ENCODE measurements around the gene FCHO2. TPM values are rescaled to one million over a fixed set of nuclear protein-coding genes. Genes with fewer than 3 reads are reported as not detected.

Gene FCHO2
- total and polyA plus RNA-seq, 2 of the 4 experiments (the other 2 are of a cell fraction): 6.1 to 23.5 TPM

GRCh38 chr5:73132759-73133158, 176.9 kb downstream of the FCHO2 start:
- Histone ChIP-seq H3K27ac (ENCODE audit: insufficient read depth, low read length) (no peak overlapping the region), H4K5ac (ENCODE audit: low read depth, low read length) (no peak overlapping the region), H3K4me2 (ENCODE audit: low read depth, low read length) (no peak overlapping the region), H3K18ac (ENCODE audit: low read depth, low read length) (no peak overlapping the region), H3K79me1 (ENCODE audit: low read depth in 1 of 2, low read length in 2 of 2) (no peaks in the 10 kb centered on the region), H2BK15ac (ENCODE audit: low read depth, low read length) (no peak overlapping the region), H2BK5ac (ENCODE audit: low read depth, low read length, poor library complexity, severe bottlenecking) (no peak overlapping the region), H3K27me3 (ENCODE audit: control insufficient read depth, insufficient read depth, low read length) (peaks cover 2% of the 10 kb centered on the region; the same call in 1 of the 2 replicates), H2AFZ (replicated peaks; ENCODE audit: low read length, poor library complexity) (no peak overlapping the region), H3K9me1 (ENCODE audit: insufficient read depth, low read length) (peaks cover 5% of the 10 kb centered on the region; the same call in 1 of the 2 replicates), H4K20me1 (ENCODE audit: insufficient read depth, low read length) (no peaks in the 10 kb centered on the region), H3K9ac (ENCODE audit: low read depth, low read length) (no peak overlapping the region), H3K36me3 (ENCODE audit: control insufficient read depth, insufficient read depth, low read length) (no peaks in the 10 kb centered on the region), H2AK5ac (ENCODE audit: low read depth, low read length) (no peak overlapping the region), H3K23ac (ENCODE audit: low read depth, low read length) (no peak overlapping the region), H3K4me1 (ENCODE audit: control insufficient read depth, insufficient read depth, low read length) (peaks cover 6% of the 10 kb centered on the region), H3K9me3 (ENCODE audit: control insufficient read depth, insufficient read depth, low read length) (no peaks in the 10 kb centered on the region), H3K4me3 (ENCODE audit: insufficient read depth, low read depth, low read length) (no peak overlapping the region), H3K56ac (ENCODE audit: extremely low read depth, insufficient read depth, low read length) (no peak overlapping the region), H3K4ac (ENCODE audit: low read depth, low read length) (no peak overlapping the region), H4K8ac (ENCODE audit: low read depth in 2 of 2, low read length in 2 of 2) (no peak overlapping the region), H3K14ac (replicated peaks; ENCODE audit: low read depth, low read length) (no peak overlapping the region), H2BK120ac (ENCODE audit: low read depth, low read length) (no peak overlapping the region), H4K91ac (ENCODE audit: insufficient read depth, low read depth, low read length) (no peak overlapping the region), H2AK9ac (replicated peaks; ENCODE audit: low read depth, low read length, poor library complexity) (no peak overlapping the region), H2BK20ac (ENCODE audit: low read depth, low read length) (no peak overlapping the region)
- in situ Hi-C loops (cut with MboI; ENCODE audit: low sequenced_read_pairs) (no loop called here), intact Hi-C loops (cut with micrococcal nuclease) (no loop called here), dilution Hi-C loops (cut with HindIII; ENCODE audit: low sequenced_read_pairs, unreplicated experiment) (no loop called here)
- no peak for DNase-seq
- POLR2A ChIA-PET (ENCODE audit: unreplicated experiment): interaction anchor here (0.6 kb wide), 1 partner anchor 1325 kb away, joined by 4 read pairs; no protein-coding TSS in a partner anchor
- BruUV-seq (replicated peaks): no TSS peak
- CTCF ChIA-PET: no interaction called here
- TF ChIP-seq MAFK (IDR thresholded peaks at IDR 0.05; ENCODE audit: low read depth, low read length) (no peak), ELK1 (IDR thresholded peaks at IDR 0.05; ENCODE audit: borderline replicate concordance, low read depth, low read length) (no peak), FOS (IDR thresholded peaks at IDR 0.05; ENCODE audit: low read depth, low read length) (no peak)
- no peak for ATAC-seq (ENCODE audit: low read depth)
- WGBS, 2 experiments (ENCODE audit: extremely low coverage in 2 of 2, insufficient read length in 1 of 2): no CpG with 5 or more reads among the region's 2 CpGs

All from IMR-90 (cell line).